Left lobe of liver (tissue), 2 donors: ENCODE data around the gene RCAN2. TPM values are rescaled to one million over a fixed set of nuclear protein-coding genes. Genes with fewer than 3 reads are reported as not detected.
"Not testable (repeated sequence)": the region's sequence is repeated elsewhere in the genome, so short reads cannot be mapped to it uniquely, and the experiment has no call there.

Source experiments
- ATAC-seq: fragments of 200-7000 bp; cut with Tn5 transposase; one replicate; pipeline ENCODE4 v1.9.1; 2020; ENCODE audit warnings: mild to moderate bottlenecking, moderate library complexity
- DNase-seq: peaks from one replicate; pipeline ENCODE4 v3.0.0-alpha.2; 2020; ENCODE audit warnings: low spot score
- total RNA-seq: library from RNA; stranded (reverse); gene quantifications from one replicate; pipeline ENCODE4 v1.2.1, GENCODE V29; 2021
- donor health status: DM: no; HTN: no; CAD: no; lungs with moderate emphysema.
- donor health status: DM: no; HTN: yes; CAD: no.

Gene RCAN2
- total RNA-seq, 1 donor from 2014 or later = 1.2 TPM

GRCh38 chr6:46443623-46444022, 47.6 kb downstream of the RCAN2 start:
- ATAC-seq (no peak), DNase-seq (no peak)

DNA sequence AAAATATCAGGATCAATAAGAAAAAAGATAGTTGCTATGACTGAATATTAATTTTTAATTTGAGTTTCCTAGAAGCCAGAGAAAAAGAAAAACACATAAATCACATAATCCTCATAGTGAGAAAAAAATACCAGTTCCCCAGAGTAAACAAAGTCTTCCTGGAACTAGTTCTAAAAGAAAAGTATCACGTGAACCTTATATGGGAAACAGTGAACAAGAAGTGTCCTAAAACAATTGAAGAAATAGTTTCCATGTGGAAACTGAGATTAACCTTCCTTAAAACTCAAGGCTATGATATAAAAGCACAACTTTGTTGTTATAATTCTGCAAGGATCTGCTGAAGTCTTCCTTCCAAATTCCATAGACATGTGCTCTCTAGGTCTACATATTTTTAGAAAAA, 50.6 kb downstream of the RCAN2 start:
- DNase-seq (no peak), ATAC-seq (no peak)

GRCh38 chr6:46440141-46440540, 51.1 kb downstream of the RCAN2 start:
- ATAC-seq (no peak), DNase-seq (no peak)

- ATAC-seq = no peak
- no peak for DNase-seq
Measured at GRCh38 chr6:46438245-46438644, 53.0 kb downstream of the RCAN2 start.

DNA sequence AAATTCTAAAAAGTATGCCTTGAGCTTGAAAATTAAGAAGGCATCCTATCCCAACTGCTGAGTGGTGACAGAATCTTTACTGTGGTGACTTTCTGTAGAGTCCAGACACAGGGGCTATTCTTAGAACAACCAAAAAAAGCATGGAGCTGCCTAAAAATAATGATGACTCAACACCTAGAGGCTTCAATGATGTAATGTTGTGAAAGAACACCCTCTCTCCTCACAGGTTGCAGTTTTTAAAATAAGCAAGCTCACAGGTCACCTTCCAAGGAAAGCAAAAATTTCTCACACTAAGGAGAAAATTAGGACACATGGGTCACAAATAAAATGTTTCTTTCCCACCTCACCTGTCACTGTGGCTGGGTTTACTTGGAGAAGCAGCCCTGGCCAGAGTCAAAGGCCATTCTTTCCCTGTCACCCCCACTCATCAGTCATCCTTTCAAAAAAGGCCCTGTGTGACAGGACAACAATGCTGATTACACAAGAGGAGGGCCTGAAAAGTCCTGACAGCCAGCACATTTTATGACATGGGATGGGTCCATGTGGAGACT, 53.5 kb downstream of the RCAN2 start:
- ATAC-seq (no peak), DNase-seq (no peak)

GRCh38 chr6:46422619-46423018, 68.6 kb downstream of the RCAN2 start:
- DNase-seq (no peak), ATAC-seq (no peak)

DNA sequence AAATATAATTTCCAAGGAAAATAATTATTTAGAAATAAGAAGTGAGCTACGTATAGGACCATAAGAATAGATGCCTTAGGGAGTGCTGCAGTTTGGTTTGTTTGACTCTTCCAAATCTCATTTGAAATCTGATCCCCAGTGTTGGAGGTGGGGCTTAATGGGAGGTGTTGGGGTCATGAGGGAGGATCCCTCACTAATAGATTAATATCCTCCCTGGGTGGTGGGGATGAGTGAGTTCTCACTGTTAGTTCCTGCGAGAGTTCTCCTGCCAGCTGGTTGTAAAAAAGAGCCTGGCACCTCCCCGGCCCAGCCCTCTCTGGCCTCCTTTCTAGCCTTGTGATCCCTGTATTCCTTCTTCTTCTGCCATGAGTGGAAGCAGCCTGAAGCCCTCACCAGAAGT, 69.3 kb downstream of the RCAN2 start:
- DNase-seq = no peak
- no peak for ATAC-seq

GRCh38 chr6:46420921-46421638, 70.2 kb downstream of the RCAN2 start:
- DNase-seq (no peak), ATAC-seq (no peak)

DNA sequence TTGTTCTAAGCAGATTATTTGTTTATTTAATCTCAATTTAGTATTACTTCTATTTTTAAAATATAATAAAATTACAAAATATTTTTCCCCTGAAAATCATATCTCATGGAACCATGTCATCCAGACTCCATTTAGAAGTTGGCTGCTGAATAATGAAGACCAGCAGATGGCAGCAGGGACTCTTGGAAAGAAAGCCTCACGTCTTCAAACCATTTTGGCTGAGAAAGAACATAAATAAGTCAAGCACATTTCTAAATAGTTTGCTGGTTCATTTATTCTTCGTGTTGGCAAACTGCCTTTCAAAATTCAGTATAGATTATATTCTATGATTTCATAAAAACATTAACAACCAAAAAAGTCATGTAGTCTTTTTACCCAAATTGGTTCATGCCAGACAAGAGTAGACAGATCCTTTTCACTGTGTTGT, 71.7 kb downstream of the RCAN2 start:
- ATAC-seq (peak; percentile 86), DNase-seq (peak; percentile 52)

DNA sequence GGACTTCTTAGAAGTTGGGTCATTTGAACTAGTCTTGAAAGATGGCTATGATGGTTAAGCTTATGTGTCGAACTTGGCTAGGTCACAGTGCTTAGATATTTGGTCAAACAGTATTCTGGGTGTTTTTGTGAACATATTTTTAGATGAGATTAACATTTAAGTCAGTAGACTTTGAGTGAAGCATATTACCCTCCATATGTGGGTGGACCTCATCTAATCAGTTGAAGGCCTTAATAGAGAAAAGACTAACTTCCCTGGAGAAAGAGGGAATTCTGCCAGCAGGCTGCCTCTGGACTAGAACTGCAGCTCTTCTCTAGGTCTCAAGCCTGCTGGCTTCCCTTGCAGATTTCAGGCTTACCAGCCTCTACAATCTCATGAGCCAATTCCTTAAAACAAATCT, 76.9 kb downstream of the RCAN2 start:
- no peak for DNase-seq
- ATAC-seq = no peak

- DNase-seq (no peak), ATAC-seq (no peak)
Measured at GRCh38 chr6:46412662-46413061, 78.6 kb downstream of the RCAN2 start.

GRCh38 chr6:46411456-46412197, 79.6 kb downstream of the RCAN2 start:
- no peak for DNase-seq
- ATAC-seq = no peak

- peak; percentile 88 for ATAC-seq
- no peak for DNase-seq
Measured at GRCh38 chr6:46410334-46410953, 80.8 kb downstream of the RCAN2 start.

GRCh38 chr6:46407776-46408530, 83.3 kb downstream of the RCAN2 start:
- ATAC-seq (no peak), DNase-seq (no peak)

GRCh38 chr6:46407246-46407645, 84.0 kb downstream of the RCAN2 start:
- ATAC-seq = no peak
- no peak for DNase-seq

- ATAC-seq, DNase-seq: not testable (repeated sequence)
Measured at GRCh38 chr6:46405620-46406180, 85.5 kb downstream of the RCAN2 start.

- DNase-seq (no peak), ATAC-seq (no peak)
Measured at GRCh38 chr6:46400898-46401297, 90.4 kb downstream of the RCAN2 start.

- DNase-seq (no peak), ATAC-seq (peak; percentile 64)
Measured at GRCh38 chr6:46395530-46395929, 95.7 kb downstream of the RCAN2 start.

- DNase-seq (no peak), ATAC-seq (no peak)
Measured at GRCh38 chr6:46393940-46394337, 97.3 kb downstream of the RCAN2 start.

GRCh38 chr6:46393161-46393939, 97.9 kb downstream of the RCAN2 start:
- ATAC-seq (peak; percentile 75), DNase-seq (peak; percentile 71)
